Measurements from ENCODE around the gene SYCE3.

SYCE3 gene

DNA sequence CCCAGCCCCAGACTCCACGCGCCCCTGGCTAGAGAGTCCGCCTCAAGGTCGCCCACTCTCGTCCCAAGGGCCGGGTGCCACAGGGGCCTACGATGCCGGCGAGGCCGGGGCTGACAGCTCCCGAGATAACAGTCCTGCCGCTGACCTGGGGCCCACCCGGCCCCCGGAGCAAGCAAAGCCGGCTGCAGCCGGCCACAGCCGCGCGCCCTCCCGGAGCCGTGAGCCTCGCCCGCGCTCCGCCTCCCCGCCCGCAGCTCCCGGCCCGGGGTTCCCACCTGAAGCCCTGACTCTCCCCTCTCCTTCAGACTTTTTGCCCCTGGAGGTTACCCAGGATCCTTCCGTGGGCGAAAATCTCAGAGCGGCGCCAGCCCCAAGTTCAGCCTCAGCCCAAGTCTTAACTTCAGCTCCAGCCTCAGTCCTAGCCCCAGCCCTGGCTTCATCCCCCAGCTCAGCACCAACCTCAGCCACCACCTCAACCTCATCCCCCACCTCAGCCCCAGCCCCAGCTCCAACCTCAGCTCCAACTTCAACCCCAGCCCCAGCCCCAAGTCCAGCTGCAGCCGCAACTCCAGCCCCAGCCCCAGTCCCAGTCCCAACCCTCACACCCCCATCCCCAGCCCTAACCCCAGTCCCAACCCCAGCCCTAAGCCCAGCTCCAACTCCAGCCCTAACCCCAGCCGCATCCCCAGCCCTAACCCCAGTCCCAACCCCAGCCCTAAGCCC is 15.3 kb downstream of the SYCE3 start:
- POLR2A ChIA-PET (ENCODE audit: low non-redundant PET) = no interaction called here
- DNase-seq (ENCODE audit: low spot score) = no peak
- no peak overlapping the region for H3K27ac ChIP-seq
- CTCF ChIA-PET = interaction anchor here (1.1 kb wide), 1 partner anchor 16 kb away, joined by 3 read pairs; no protein-coding TSS in a partner anchor
- TF ChIP-seq CTCF (conservative IDR thresholded peaks at IDR 0.05; ENCODE audit: low read depth) = no peak

GRCh38 chr22:50546326-50547262 is 16.1 kb downstream of the SYCE3 start:
- no peak for TF ChIP-seq CTCF (conservative IDR thresholded peaks at IDR 0.05; ENCODE audit: low read depth)
- ChIA-PET POLR2A (ENCODE audit: low non-redundant PET) (interaction anchor here (1.2 kb wide), 1 partner anchor 14 kb away, joined by 4 read pairs; no protein-coding TSS in a partner anchor), CTCF (interaction anchor here (1.1 kb wide), 1 partner anchor 17 kb away, joined by 3 read pairs; no protein-coding TSS in a partner anchor)
- DNase-seq (ENCODE audit: low spot score) = no peak
- H3K27ac ChIP-seq = 0 out of 2 replicates have a peak overlapping the region, but pooled peaks have one; percentile 13

- CTCF ChIA-PET = no interaction called here
- POLR2A ChIA-PET (ENCODE audit: low non-redundant PET) = interaction anchor here (1.2 kb wide), 1 partner anchor 14 kb away, joined by 4 read pairs; no protein-coding TSS in a partner anchor
- TF ChIP-seq CTCF (conservative IDR thresholded peaks at IDR 0.05; ENCODE audit: low read depth) = no peak
- no peak for DNase-seq (ENCODE audit: low spot score)
- H3K27ac ChIP-seq = peak within 1 kb of the TSS; percentile 67
These were observed 17.0 kb downstream of the SYCE3 start, which contains the start of gene KLHDC7B for GRCh38 chr22:50545522-50546325. Gene KLHDC7B (plus strand): TSS chr22:50545899. CDS start chr22:50546244, 345 bp downstream.

GRCh38 chr22:50544746-50545253 is 17.9 kb downstream of the SYCE3 start:
- no peak for TF ChIP-seq CTCF (conservative IDR thresholded peaks at IDR 0.05; ENCODE audit: low read depth)
- POLR2A ChIA-PET (ENCODE audit: low non-redundant PET) = no interaction called here
- H3K27ac ChIP-seq = peak overlapping the region; percentile 67
- no peak for DNase-seq (ENCODE audit: low spot score)
- CTCF ChIA-PET = interaction anchor here (1.0 kb wide), 1 partner anchor 19 kb away, joined by 3 read pairs; the partner anchor contains the start of gene SCO2

DNA sequence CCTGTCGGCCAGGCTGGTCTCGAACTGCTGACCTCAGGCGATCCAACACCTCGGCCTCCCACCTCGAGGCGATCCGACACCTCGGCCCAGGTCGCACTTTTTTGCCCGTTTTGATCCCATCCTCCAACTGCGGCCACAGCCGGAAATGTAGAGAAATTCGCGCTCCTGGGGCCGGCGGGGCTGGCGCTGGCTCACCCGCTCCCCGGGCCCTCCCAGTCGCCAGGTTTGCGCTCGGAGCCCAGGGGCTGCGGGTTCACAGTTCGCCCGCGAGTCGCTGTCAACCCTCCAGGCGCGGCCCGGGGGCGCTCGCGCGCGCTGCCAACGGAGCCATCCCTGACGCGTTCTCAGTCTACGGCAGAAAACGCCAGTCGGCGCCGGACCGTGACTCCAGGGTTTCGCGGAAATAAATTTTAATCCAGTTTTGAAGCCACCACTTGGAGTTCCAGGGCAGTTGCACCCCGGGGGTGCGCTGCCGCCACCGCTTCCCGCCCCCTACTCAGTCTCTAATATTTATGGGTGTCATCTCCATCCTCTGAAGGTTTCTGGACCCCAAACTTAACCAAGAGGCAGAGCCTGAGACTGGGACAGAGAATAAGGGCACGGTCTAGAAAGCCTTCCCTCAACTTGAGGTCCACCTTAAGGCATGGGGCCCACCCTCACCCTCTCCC is 18.5 kb downstream of the SYCE3 start:
- POLR2A ChIA-PET (ENCODE audit: low non-redundant PET) = no interaction called here
- TF ChIP-seq CTCF (conservative IDR thresholded peaks at IDR 0.05; ENCODE audit: low read depth) = peak; percentile 50
- H3K27ac ChIP-seq = peak overlapping the region; percentile 67
- CTCF ChIA-PET = interaction anchor here (1.0 kb wide), 1 partner anchor 18 kb away, joined by 3 read pairs; the partner anchor contains the start of gene SCO2
- no peak for DNase-seq (ENCODE audit: low spot score)

Data from RWPE1 (cell line).